Heart right ventricle (tissue), 16 donors: ENCODE results near the gene SLC43A2. TPM values are rescaled to one million over a fixed set of nuclear protein-coding genes. Genes with fewer than 3 reads are reported as not detected.

ENCODE experiments used
- ATAC-seq, 8 donors: fragments of 200-7000 bp; cut with Tn5 transposase; one replicate each; pipeline ENCODE4 v1.9.1; 2020; ENCODE audit warnings: mild to moderate bottlenecking in 8 of 8, moderate library complexity in 8 of 8, moderate number of reproducible peaks in 1 of 8
- DNase-seq, 2 donors: peaks; one replicate each; pipeline ENCODE4 v3.0.0-alpha.2; 2020
- H3K27ac ChIP-seq, 10 donors: fragments of 200-600 bp; sonication (generic) in 2 of 10; one replicate each; pipeline versions ENCODE4 v1.5.0 to v1.8.0; 2020 to 2022; ENCODE audit warnings: mild to moderate bottlenecking in 3 of 10
- H3K27me3 ChIP-seq, 7 donors: fragments of 200-600 bp; one replicate each; pipeline ENCODE4 v1.8.0; 2021 to 2022; ENCODE audit warnings: mild to moderate bottlenecking in 2 of 7
- H3K36me3 ChIP-seq, 9 donors: fragments of 200-600 bp; sonication (generic) in 1 of 9; one replicate each; pipeline versions ENCODE4 v1.5.0 to v1.8.0; 2020 to 2022; ENCODE audit warnings: mild to moderate bottlenecking in 2 of 9
- H3K4me1 ChIP-seq, 9 donors: fragments of 200-600 bp; sonication (generic) in 1 of 9; one replicate each; pipeline versions ENCODE4 v1.5.0 to v1.8.0; 2020 to 2022; ENCODE audit warnings: mild to moderate bottlenecking in 4 of 9
- H3K4me3 ChIP-seq, 10 donors: fragments of 200-600 bp; sonication (generic) in 2 of 10; one replicate each; pipeline versions ENCODE4 v1.5.0 to v1.8.0; 2020 to 2022; ENCODE audit warnings: mild to moderate bottlenecking in 7 of 10, moderate library complexity in 2 of 10
- H3K9me3 ChIP-seq, 11 donors: fragments of 200-600 bp in 10 of 11; sonication (generic) in 2 of 11; one replicate each; pipeline versions ENCODE4 v1.5.0 to v1.8.0; 2013 to 2022; ENCODE audit warnings: mild to moderate bottlenecking in 2 of 11, control low read depth in 1 of 11, moderate library complexity in 1 of 11
- CTCF ChIP-seq, 9 donors: fragments of 200-600 bp; sonication (generic) in 2 of 9; IDR thresholded peaks; one replicate each; pipeline versions ENCODE4 v1.5.0 to v1.8.0; 2021 to 2022; ENCODE audit warnings: antibody characterized with exemption in 9 of 9, mild to moderate bottlenecking in 5 of 9, moderate library complexity in 1 of 9
- WGBS, 2 donors: extraction: QIAGEN DNeasy Blood & Tissue Kit; methylation state at CpG; one replicate each; pipeline ENCODE4 v1.1.7; 2013; ENCODE audit warnings: inconsistent platforms in 1 of 2; 5-methylcytosine and 5-hydroxymethylcytosine counted together
- intact Hi-C, 10 donors: fragments of 100-400 bp; cut with DNase I; formaldehyde crosslinking; loops; one replicate each; pipeline versions ENCODE4 v1.11.1 to v1.14.2; 2022
- polyA plus RNA-seq, 2 donors: library from polyadenylated mRNA; stranded (reverse); fragments of 200-250 nt; gene quantifications; one replicate each; pipeline ENCODE4 v1.2.3, GENCODE V29; 2013
- total RNA-seq, 10 donors: library from RNA; stranded (reverse); fragmentation: NEBNext Ultra II Directional in 3 of 10; extraction: Animal tissue kit (Norgen Biotek cat#: 25700) in 3 of 10; gene quantifications; one replicate each; pipeline versions ENCODE4 v1.2.1 to v1.2.4, GENCODE V29; 2021 to 2023
- donor health status: Arrhythmogenic right ventricular cardiomyopathy.
- donor health status: ischemic (EF 13 %, LVEDD 7.1; RV severe dilation, severe dysfunction).
- donor health status: healthy with polysubstance abuse.
- donor health status: DM: no; HTN: yes; CAD: no.
- donor health status: DM: no; HTN: no; CAD: no.
- donor health status: ischemic (EF 25% LVEDD 6.9; RV normal size, moderate dysfunction).
- donor health status: ischemic (EF 25% LVEDD 5.7; RV mildly dilated, moderate dysfunction).
- donor health status: healthy.
- donor health status: DM: yes; HTN: yes; CAD: no.
- donor health status: Ischemic cardiomyopathy.
- donor health status: ischemic (EF 35%, LVEDD 5.7; RV mildly dilated, moderate dysfunction).
- donor health status: nonischemic (EF 11% LVEDD 7.7; RV severe dilation, severe dysfunction).
- donor health status: DM: yes; HTN: yes; CAD: no.
- donor health status: PGD.
- donor health status: ischemic (EF 29% LVEDD 5.4; RV normal size, mild dysfunction).
- donor health status: nonischemic (EF 23%, LVEDD 6.1; RV moderate dilation, normal function).

SLC43A2 gene
- total and polyA plus RNA-seq, 12 donors, result 1.6 to 16.4 (median 6.1) TPM

GRCh38 chr17:1577583-1578013 is 51.0 kb downstream of the SLC43A2 start:
- Histone ChIP-seq H3K36me3 (peaks cover 0 to 19% (median 0%) of the 10 kb centered on the region in 9 donors), H3K4me3 (peak overlapping the region in 2 of 10 donors; percentile 1 to 4), H3K4me1 (peaks cover 26 to 60% (median 46%) of the 10 kb centered on the region in 9 donors), H3K27me3 (no peaks in the 10 kb centered on the region), H3K9me3 (no peaks in the 10 kb centered on the region), H3K27ac (peak overlapping the region in 9 of 10 donors; percentile 64 to 94 (median 82))
- DNase-seq (no peak), ATAC-seq (peak in 6 of 8 donors; percentile 1 to 18 (median 7))
- intact Hi-C loops, result loop anchor here in 6 of 10 donors (5.0 to 10.0 kb wide), 6 partner anchors 50 to 287 kb away; partner anchors contain the start of genes RILP (in 2 of the 6), SCARF1 (in 2 of the 6), TLCD2 (in 2 of the 6) and SLC43A2 (in 1 of the 6)
- 80% methylated on average over 6 of the region's 6 CpGs for WGBS, 2 donors
- no peak for TF ChIP-seq CTCF (IDR thresholded peaks at IDR 0.05)

- intact Hi-C loops, result loop anchor here in 6 of 10 donors (5.0 to 10.0 kb wide), 6 partner anchors 50 to 288 kb away; partner anchors contain the start of genes RILP (in 2 of the 6), SCARF1 (in 2 of the 6), TLCD2 (in 2 of the 6) and SLC43A2 (in 1 of the 6)
- peaks cover 26 to 60% (median 46%) of the 10 kb centered on the region in 9 donors for H3K4me1 ChIP-seq
- peak overlapping the region in 9 of 10 donors; percentile 64 to 94 (median 82) for H3K27ac ChIP-seq
- 22 to 33% methylated on average over 12 of the region's 12 CpGs for WGBS, 2 donors
- ATAC-seq, result peak; percentile 78 to 89 (median 86)
- TF ChIP-seq CTCF (IDR thresholded peaks at IDR 0.05), result no peak
- no peaks in the 10 kb centered on the region for H3K27me3 ChIP-seq
- H3K36me3 ChIP-seq, result peaks cover 0 to 15% (median 0%) of the 10 kb centered on the region in 9 donors
- peak; percentile 86 to 87 for DNase-seq
- peak overlapping the region in 2 of 10 donors; percentile 1 to 4 for H3K4me3 ChIP-seq
- no peaks in the 10 kb centered on the region for H3K9me3 ChIP-seq
These were observed 51.5 kb downstream of the SLC43A2 start for GRCh38 chr17:1577182-1577581.

GRCh38 chr17:1576500-1576899 is 52.1 kb downstream of the SLC43A2 start:
- Histone ChIP-seq H3K9me3 (no peaks in the 10 kb centered on the region), H3K4me1 (peaks cover 26 to 54% (median 46%) of the 10 kb centered on the region in 9 donors), H3K4me3 (no peak overlapping the region), H3K27ac (peak overlapping the region in 8 of 10 donors; percentile 64 to 94 (median 86)), H3K27me3 (no peaks in the 10 kb centered on the region), H3K36me3 (peaks cover 0 to 8% (median 0%) of the 10 kb centered on the region in 9 donors)
- no peak for ATAC-seq
- 91 to 92% methylated on average over 15 of the region's 15 CpGs for WGBS, 2 donors
- TF ChIP-seq CTCF (IDR thresholded peaks at IDR 0.05), result no peak
- DNase-seq, result no peak
- intact Hi-C loops, result loop anchor here in 6 of 10 donors (5.0 to 10.0 kb wide), 6 partner anchors 51 to 288 kb away; partner anchors contain the start of genes RILP (in 2 of the 6), SCARF1 (in 2 of the 6), TLCD2 (in 2 of the 6) and SLC43A2 (in 1 of the 6)

GRCh38 chr17:1574697-1575471 is 53.8 kb downstream of the SLC43A2 start:
- ATAC-seq (peak in 1 of 8 donors; percentile 9), DNase-seq (no peak)
- Histone ChIP-seq H3K9me3 (no peaks in the 10 kb centered on the region), H3K27me3 (no peaks in the 10 kb centered on the region), H3K4me3 (peak overlapping the region in 2 of 10 donors; percentile 6 to 12), H3K27ac (peak overlapping the region in 9 of 10 donors; percentile 55 to 94 (median 69)), H3K4me1 (peaks cover 26 to 54% (median 46%) of the 10 kb centered on the region in 9 donors), H3K36me3 (no peaks in the 10 kb centered on the region)
- WGBS, 2 donors, result 39 to 43% methylated on average over 45 of the region's 45 CpGs
- intact Hi-C loops, result loop anchor here (1.0 to 10.0 kb wide), 14 partner anchors 52 to 290 kb away; partner anchors contain the start of genes RILP (in 7 of the 10), SCARF1 (in 5 of the 10), SLC43A2 (in 5 of the 10) and TLCD2 (in 2 of the 10)
- TF ChIP-seq CTCF (IDR thresholded peaks at IDR 0.05), result peak in 3 of 9 donors; percentile 4 to 11 (median 6)
